SK-N-SH (cell line): ENCODE data around the gene MAP7. TPM values are rescaled to one million over a fixed set of nuclear protein-coding genes. Genes with fewer than 3 reads are reported as not detected.

Source experiments
- CTCF ChIA-PET: fragments of 300-600, 350-600 bp; formaldehyde crosslinking; extraction: SDS; loops from one replicate; lab custom pipeline; 2021; lab: Yijun Ruan, JAX
- POLR2A ChIA-PET: fragments of 350-600 bp; sonication (Branson Sonifier 250); formaldehyde crosslinking; extraction: SDS; loops from one replicate; lab custom pipeline; 2020; ENCODE audit warnings: antibody characterized with exemption, inconsistent platforms; lab: Yijun Ruan, JAX
- DNase-seq: peaks from one replicate; pipeline ENCODE4 v3.0.0; 2012
- H2AFZ ChIP-seq: fragments of 200-600 bp; sonication (generic); 2 replicates; pipeline ENCODE4 v1.8.1; 2016; ENCODE audit warnings: antibody characterized with exemption, mild to moderate bottlenecking, low read depth
- H3F3A ChIP-seq: fragments of 200-600 bp; sonication (generic); replicated peaks from 2 replicates; pipeline ENCODE3; 2016; ENCODE audit warnings: antibody characterized with exemption, mild to moderate bottlenecking; ENCODE audit not compliant: insufficient read depth
- H3K27ac ChIP-seq, 2 experiments: fragments of 200-500 bp in 1 of 2; fragments of 200-600 bp in 1 of 2; sonication (Bioruptor generic) in 1 of 2; sonication (generic), shearing (Covaris generic) in 1 of 2; 2 replicates each; pipeline versions ENCODE4 v1.5.1 to v1.6.1; 2014 to 2016; ENCODE audit warnings: low read depth in 2 of 2, inconsistent platforms in 1 of 2, low read length in 1 of 2, mild to moderate bottlenecking in 1 of 2, mixed read lengths in 1 of 2
- H3K27me3 ChIP-seq: fragments of 200-600 bp; sonication (generic), shearing (Covaris generic); 2 replicates; pipeline ENCODE4 v1.6.1; 2016; ENCODE audit warnings: mixed run types; ENCODE audit not compliant: insufficient read depth
- H3K36me3 ChIP-seq, 2 experiments: fragments of 200-500 bp in 1 of 2; fragments of 200-600 bp in 1 of 2; sonication (Bioruptor generic) in 1 of 2; sonication (generic) in 1 of 2; replicated peaks in 1 of 2; 2 replicates each; pipeline versions ENCODE3 to v1.5.1; 2014 to 2016; ENCODE audit warnings: low read length in 1 of 2, mild to moderate bottlenecking in 1 of 2; ENCODE audit not compliant: insufficient read depth in 2 of 2, control insufficient read depth in 1 of 2
- H3K4me1 ChIP-seq, 2 experiments: fragments of 200-500 bp in 1 of 2; fragments of 200-600 bp in 1 of 2; sonication (Bioruptor generic) in 1 of 2; sonication (generic), shearing (Covaris generic) in 1 of 2; 2 replicates each; pipeline versions ENCODE4 v1.5.1 to v1.6.1; 2014 to 2016; ENCODE audit warnings: low read depth in 1 of 2, low read length in 1 of 2, mixed run types in 1 of 2; ENCODE audit not compliant: insufficient read depth in 2 of 2, control insufficient read depth in 1 of 2
- H3K4me2 ChIP-seq: fragments of 200-600 bp; sonication (generic), shearing (Covaris generic); 2 replicates; pipeline ENCODE4 v1.6.1; 2017; ENCODE audit warnings: mixed run types
- H3K4me3 ChIP-seq, 2 experiments: fragments of 200-500 bp in 1 of 2; fragments of 200-600 bp in 1 of 2; sonication (Bioruptor generic) in 1 of 2; sonication (generic), shearing (Covaris generic) in 1 of 2; 2 replicates each; pipeline versions ENCODE4 v1.5.1 to v1.8.1; 2014 to 2016; ENCODE audit warnings: low read depth in 2 of 2, inconsistent platforms in 1 of 2, low read length in 1 of 2, mild to moderate bottlenecking in 1 of 2, mixed read lengths in 1 of 2, moderate library complexity in 1 of 2
- H3K79me2 ChIP-seq: fragments of 200-600 bp; sonication (generic); 2 replicates; pipeline ENCODE4 v1.8.1; 2017; ENCODE audit warnings: mild to moderate bottlenecking; ENCODE audit not compliant: insufficient read depth
- H3K9ac ChIP-seq: fragments of 200-600 bp; sonication (generic); 2 replicates; pipeline ENCODE4 v1.6.1; 2017; ENCODE audit warnings: mixed run types
- H3K9me2 ChIP-seq: fragments of 200-600 bp; sonication (generic); 2 replicates; pipeline ENCODE4 v1.6.1; 2017; ENCODE audit warnings: mixed run types
- H3K9me3 ChIP-seq: fragments of 200-600 bp; sonication (generic); 2 replicates; pipeline ENCODE4 v1.6.1; 2017; ENCODE audit warnings: mixed run types, mild to moderate bottlenecking, moderate library complexity
- H4K20me1 ChIP-seq: fragments of 200-600 bp; sonication (generic); 2 replicates; pipeline ENCODE4 v1.6.1; 2017; ENCODE audit warnings: mild to moderate bottlenecking, mixed run types; ENCODE audit not compliant: insufficient read depth
- ELF1 ChIP-seq: IDR thresholded peaks from 2 replicates; pipeline ENCODE4 v1.4.0; 2012
- EP300 ChIP-seq, 2 experiments: IDR thresholded peaks; 2 replicates each; pipeline versions ENCODE4 v1.4.0 to v1.6.1; 2012; ENCODE audit warnings: borderline replicate concordance in 1 of 2, low read depth in 1 of 2, low read length in 1 of 2
- EZH2phosphoT487 ChIP-seq: fragments of 200-600 bp; sonication (generic); IDR thresholded peaks from 2 replicates; pipeline ENCODE4 v1.6.1; 2017; ENCODE audit warnings: low read depth, mixed run types, mild to moderate bottlenecking, antibody characterized with exemption, moderate library complexity, borderline replicate concordance
- FOSL2 ChIP-seq: IDR thresholded peaks from 2 replicates; pipeline ENCODE4 v1.4.0; 2012; ENCODE audit warnings: low read depth, mild to moderate bottlenecking, moderate library complexity, borderline replicate concordance
- FOXJ3 ChIP-seq: sonication (generic); formaldehyde crosslinking; IDR thresholded peaks from 2 replicates; pipeline ENCODE4 v1.5.1; 2020; ENCODE audit warnings: mild to moderate bottlenecking, missing genetic modification reagents
- FOXM1 ChIP-seq: IDR thresholded peaks from 2 replicates; pipeline ENCODE4 v1.4.0; 2012; ENCODE audit warnings: low read depth, mild to moderate bottlenecking
- GABPA ChIP-seq: IDR thresholded peaks from 2 replicates; pipeline ENCODE4 v1.4.0; 2012; ENCODE audit warnings: low read depth, mild to moderate bottlenecking
- MEF2A ChIP-seq: IDR thresholded peaks from 2 replicates; pipeline ENCODE4 v1.4.0; 2012; ENCODE audit warnings: low read depth, borderline replicate concordance
- MXI1 ChIP-seq: IDR thresholded peaks from 2 replicates; pipeline ENCODE4 v1.6.1; 2012; ENCODE audit warnings: mild to moderate bottlenecking, low read depth, low read length, improper control_type of control experiment
- NRF1 ChIP-seq: IDR thresholded peaks from 2 replicates; pipeline ENCODE4 v1.6.1; 2012; ENCODE audit warnings: low read depth, mild to moderate bottlenecking, low read length
- POLR2AphosphoS5 ChIP-seq: IDR thresholded peaks from 2 replicates; pipeline ENCODE4 v1.6.1; 2012; ENCODE audit warnings: low read depth, low read length
- RAD21 ChIP-seq: IDR thresholded peaks from 2 replicates; pipeline ENCODE4 v1.6.1; 2012; ENCODE audit warnings: mild to moderate bottlenecking, low read length
- RCOR1 ChIP-seq: fragments of 150-350 bp; IDR thresholded peaks from 2 replicates; pipeline ENCODE4 v1.6.1; 2017; ENCODE audit warnings: antibody characterized with exemption, low read length
- RFX5 ChIP-seq: IDR thresholded peaks from 2 replicates; pipeline ENCODE4 v1.6.1; 2012; ENCODE audit warnings: mild to moderate bottlenecking, improper control_type of control experiment, low read length
- RXRA ChIP-seq: IDR thresholded peaks from 2 replicates; pipeline ENCODE4 v1.4.0; 2012; ENCODE audit warnings: low read depth, mild to moderate bottlenecking, borderline replicate concordance
- SIN3A ChIP-seq: IDR thresholded peaks from 2 replicates; pipeline ENCODE4 v1.6.1; 2012; ENCODE audit warnings: low read depth, mild to moderate bottlenecking, low read length, moderate library complexity, borderline replicate concordance
- WGBS: methylation state at CpG from one replicate; pipeline ENCODE4 v1.1.6; 2017; ENCODE audit warnings: low lambda C conversion rate; 5-methylcytosine and 5-hydroxymethylcytosine counted together
- polyA plus RNA-seq, 3 experiments: library from polyadenylated mRNA; depleted of rRNA; stranded (reverse); fragments of >200 nt; gene quantifications; 2 replicates each; pipeline ENCODE4 v1.2.3, GENCODE V29; 2012
- TF ChIP-seq, protein P1 (sequence below): IDR thresholded peaks from 2 replicates; pipeline ENCODE4 v1.4.0; 2012; ENCODE audit warnings: low read depth
- TF ChIP-seq, protein P2 (sequence below): IDR thresholded peaks from 2 replicates; pipeline ENCODE4 v1.4.0; 2012; ENCODE audit warnings: low read depth, borderline replicate concordance
- TF ChIP-seq, protein P3 (sequence below): fragments of 150-350 bp; IDR thresholded peaks from 2 replicates; pipeline ENCODE4 v1.6.1; 2017; ENCODE audit warnings: antibody characterized with exemption, low read length, low read depth, borderline replicate concordance

The MAP7 gene
- polyA plus RNA-seq, 1 of the 3 experiments (the other 2 are of a cell fraction), result 0.76 TPM

DNA sequence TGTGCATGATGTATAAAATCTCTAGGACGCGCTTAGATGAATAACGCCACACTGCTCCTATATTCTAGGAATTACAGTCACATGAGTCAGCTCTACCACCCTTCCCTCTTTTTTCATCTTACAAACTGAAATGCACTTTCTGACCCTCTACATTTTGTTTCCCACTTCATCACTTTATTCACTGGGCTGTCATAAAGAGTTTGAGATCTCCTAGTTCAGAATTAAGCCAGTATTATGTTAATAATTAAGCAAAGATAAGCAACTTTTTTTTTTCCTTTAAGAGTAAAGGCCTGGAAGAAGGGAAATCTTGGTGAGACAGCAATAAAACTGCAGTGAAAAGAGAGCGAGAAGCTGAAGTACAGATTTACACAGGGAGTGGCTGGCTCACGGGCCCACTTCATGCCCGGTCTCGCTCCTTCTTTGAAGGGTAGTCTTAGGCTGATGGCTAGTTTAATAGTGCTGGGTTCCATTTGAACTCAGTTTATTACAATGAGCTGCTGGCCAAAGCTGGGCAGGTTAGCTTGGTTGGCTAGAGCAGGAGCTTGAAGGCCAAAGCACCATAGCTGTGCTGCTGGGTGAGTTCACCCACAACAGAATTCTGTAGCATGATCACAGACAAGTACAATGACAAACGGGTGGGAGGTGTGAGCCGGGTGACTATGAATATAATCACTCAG is 110.6 kb downstream of the MAP7 start (continued):
- TF ChIP-seq, protein P1, sequence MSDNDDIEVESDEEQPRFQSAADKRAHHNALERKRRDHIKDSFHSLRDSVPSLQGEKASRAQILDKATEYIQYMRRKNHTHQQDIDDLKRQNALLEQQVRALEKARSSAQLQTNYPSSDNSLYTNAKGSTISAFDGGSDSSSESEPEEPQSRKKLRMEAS, result no peak
- TF ChIP-seq ELF1 (no peak), RAD21 (no peak), MXI1 (no peak)
- TF ChIP-seq, protein P2, sequence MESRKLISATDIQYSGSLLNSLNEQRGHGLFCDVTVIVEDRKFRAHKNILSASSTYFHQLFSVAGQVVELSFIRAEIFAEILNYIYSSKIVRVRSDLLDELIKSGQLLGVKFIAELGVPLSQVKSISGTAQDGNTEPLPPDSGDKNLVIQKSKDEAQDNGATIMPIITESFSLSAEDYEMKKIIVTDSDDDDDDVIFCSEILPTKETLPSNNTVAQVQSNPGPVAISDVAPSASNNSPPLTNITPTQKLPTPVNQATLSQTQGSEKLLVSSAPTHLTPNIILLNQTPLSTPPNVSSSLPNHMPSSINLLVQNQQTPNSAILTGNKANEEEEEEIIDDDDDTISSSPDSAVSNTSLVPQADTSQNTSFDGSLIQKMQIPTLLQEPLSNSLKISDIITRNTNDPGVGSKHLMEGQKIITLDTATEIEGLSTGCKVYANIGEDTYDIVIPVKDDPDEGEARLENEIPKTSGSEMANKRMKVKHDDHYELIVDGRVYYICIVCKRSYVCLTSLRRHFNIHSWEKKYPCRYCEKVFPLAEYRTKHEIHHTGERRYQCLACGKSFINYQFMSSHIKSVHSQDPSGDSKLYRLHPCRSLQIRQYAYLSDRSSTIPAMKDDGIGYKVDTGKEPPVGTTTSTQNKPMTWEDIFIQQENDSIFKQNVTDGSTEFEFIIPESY, result no peak

DNA sequence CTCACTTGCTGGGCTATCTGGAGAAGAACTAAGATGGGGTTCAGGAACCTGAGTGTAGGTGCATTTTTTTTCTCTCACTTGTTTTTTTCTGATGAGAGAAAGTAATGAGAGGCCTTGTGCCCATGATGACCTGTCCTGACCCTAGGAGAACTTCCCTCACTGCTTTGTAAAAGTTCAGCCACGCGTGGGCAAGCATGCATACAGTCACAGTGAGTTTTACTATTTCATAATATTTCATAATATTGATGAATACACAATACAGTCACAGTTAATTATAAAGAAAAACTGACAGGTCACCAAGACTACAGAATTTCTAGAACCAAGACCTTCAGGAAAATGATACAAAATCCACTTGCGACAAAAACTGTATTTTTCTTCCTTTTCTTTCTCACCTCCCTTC is 111.8 kb downstream of the MAP7 start:
- no peaks in the 10 kb centered on the region for H3K79me2 ChIP-seq
- no peak overlapping the region for H3K27ac ChIP-seq
- H3K9me3 ChIP-seq, result no peaks in the 10 kb centered on the region
- WGBS, result 59% methylated on average over 3 of the region's 3 CpGs
- H3K9ac ChIP-seq, result no peak overlapping the region
- H2AFZ ChIP-seq, result no peak overlapping the region
- no peaks in the 10 kb centered on the region for H3K9me2 ChIP-seq
- H3K4me1 ChIP-seq, result peaks cover 0 to 3% of the 10 kb centered on the region in 2 experiments; a peak in 1 of 4 replicates
- H3K4me3 ChIP-seq, result no peak overlapping the region
- no peaks in the 10 kb centered on the region for H3F3A ChIP-seq
- H4K20me1 ChIP-seq, result no peaks in the 10 kb centered on the region
- no peaks in the 10 kb centered on the region for H3K36me3 ChIP-seq
- H3K27me3 ChIP-seq, result no peaks in the 10 kb centered on the region
- POLR2A ChIA-PET, result no interaction called here
- DNase-seq, result no peak
- CTCF ChIA-PET, result interaction anchor here (1.2 to 1.7 kb wide), 2 partner anchors 9 to 15 kb away, joined by 3 to 4 read pairs; no protein-coding TSS in a partner anchor
- no peak for TF ChIP-seq FOXM1
- no peak for TF ChIP-seq RCOR1
- TF ChIP-seq FOSL2, result no peak
- TF ChIP-seq ELF1, result no peak
- TF ChIP-seq MEF2A, result no peak
- TF ChIP-seq, protein P3, sequence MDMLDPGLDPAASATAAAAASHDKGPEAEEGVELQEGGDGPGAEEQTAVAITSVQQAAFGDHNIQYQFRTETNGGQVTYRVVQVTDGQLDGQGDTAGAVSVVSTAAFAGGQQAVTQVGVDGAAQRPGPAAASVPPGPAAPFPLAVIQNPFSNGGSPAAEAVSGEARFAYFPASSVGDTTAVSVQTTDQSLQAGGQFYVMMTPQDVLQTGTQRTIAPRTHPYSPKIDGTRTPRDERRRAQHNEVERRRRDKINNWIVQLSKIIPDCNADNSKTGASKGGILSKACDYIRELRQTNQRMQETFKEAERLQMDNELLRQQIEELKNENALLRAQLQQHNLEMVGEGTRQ, result no peak
- no peak for TF ChIP-seq POLR2AphosphoS5
- no peak for TF ChIP-seq RXRA
- TF ChIP-seq FOXJ3 (CRISPR knock-in tag), result no peak
- TF ChIP-seq NRF1, result no peak
- TF ChIP-seq, protein P1, result no peak
- no peak for TF ChIP-seq EP300 (IDR thresholded peaks at IDR 0.05; ENCODE audit: borderline replicate concordance in 1 of 2, low read depth in 1 of 2, low read length in 1 of 2)
- TF ChIP-seq RFX5, result no peak
- no peak for TF ChIP-seq SIN3A
- no peak for TF ChIP-seq GABPA
- no peak for TF ChIP-seq RAD21
- TF ChIP-seq EZH2phosphoT487, result no peak
- H3K4me2 ChIP-seq, result no peak overlapping the region
